Stomach (tissue), 9 donors: ENCODE measurements around the gene PGLYRP3. TPM values are rescaled to one million over a fixed set of nuclear protein-coding genes. Genes with fewer than 3 reads are reported as not detected.

Experiments used
- DNase-seq, 2 donors: peaks; one replicate each; pipeline versions ENCODE4 v3.0.0 to v3.0.0-alpha.2; 2013 to 2019
- H3K27ac ChIP-seq, 5 donors: fragments of 200-600 bp in 4 of 5; sonication (generic) in 4 of 5; one replicate each; pipeline ENCODE4 v1.5.1; 2013 to 2019; ENCODE audit warnings: mild to moderate bottlenecking in 1 of 5, moderate library complexity in 1 of 5
- H3K27me3 ChIP-seq, 3 donors: fragments of 200-600 bp; sonication (generic); one replicate each; pipeline ENCODE4 v1.5.1; 2017 to 2019; ENCODE audit warnings: mixed run types in 1 of 3
- H3K36me3 ChIP-seq, 4 donors: fragments of 200-600 bp; sonication (generic); 1 replicate in 3 of 4; 2 replicates in 1 of 4; pipeline ENCODE4 v1.5.1; 2016 to 2019
- H3K4me1 ChIP-seq, 4 donors: fragments of 200-600 bp; sonication (generic); one replicate each; pipeline ENCODE4 v1.5.1; 2016 to 2019
- H3K4me3 ChIP-seq, 4 donors: fragments of 200-600 bp; sonication (generic) in 3 of 4; one replicate each; pipeline ENCODE4 v1.5.1; 2016 to 2019; ENCODE audit warnings: mild to moderate bottlenecking in 1 of 4
- H3K9me3 ChIP-seq, 4 donors: fragments of 200-600 bp; sonication (generic); one replicate each; pipeline ENCODE4 v1.5.1; 2016 to 2019
- CTCF ChIP-seq, 7 experiments: fragments of 450-650 bp in 4 of 7; fragments of 200-600 bp in 3 of 7; sonication (generic) in 3 of 7; IDR thresholded peaks; one replicate each; pipeline ENCODE4 v1.5.1; 2016 to 2019; ENCODE audit warnings: antibody characterized with exemption in 7 of 7, control low read depth in 2 of 7, mild to moderate bottlenecking in 1 of 7
- EP300 ChIP-seq: sonication (generic); formaldehyde crosslinking; IDR thresholded peaks from one replicate; pipeline ENCODE4 v1.6.1; 2017; ENCODE audit warnings: antibody characterized with exemption
- POLR2A ChIP-seq, 4 donors: fragments of 450-650 bp; IDR thresholded peaks; one replicate each; pipeline ENCODE4 v1.6.1; 2016; ENCODE audit warnings: antibody characterized with exemption in 4 of 4, control low read depth in 2 of 4, mild to moderate bottlenecking in 1 of 4, moderate library complexity in 1 of 4
- POLR2AphosphoS5 ChIP-seq, 3 donors: sonication (generic); formaldehyde crosslinking; IDR thresholded peaks; one replicate each; pipeline ENCODE4 v1.6.1; 2016; ENCODE audit warnings: antibody characterized with exemption in 3 of 3
- WGBS, 5 donors: extraction: QIAGEN DNeasy Blood & Tissue Kit in 3 of 5; methylation state at CpG; one replicate each; pipeline versions ENCODE4 v1.1.5 to v1.1.7; 2013 to 2018; 5-methylcytosine and 5-hydroxymethylcytosine counted together
- intact Hi-C: fragments of 100-400 bp; cut with DNase I; formaldehyde crosslinking; loops from one replicate; pipeline ENCODE4 v1.15.1; 2023; ENCODE audit warnings: low total_unique reads
- polyA plus RNA-seq, 3 donors: library from polyadenylated mRNA; stranded (reverse); fragments of 200-250 nt; gene quantifications; one replicate each; pipeline ENCODE4 v1.2.3, GENCODE V29; 2013
- total RNA-seq, 5 donors: library from RNA; depleted of rRNA; stranded (reverse); fragments of >200 nt; gene quantifications; one replicate each; pipeline versions ENCODE4 v1.1.0 to v1.2.3, GENCODE V29; 2014 to 2016
- donor health status: healthy with polysubstance abuse.
- donor health status: Bipolar disorder and iron deficiency.
- donor health status: healthy.

PGLYRP3 gene
- total and polyA plus RNA-seq, 8 donors: 1.6 TPM; not detected in 7

GRCh38 chr1:153253693-153254092, 59.1 kb downstream of the PGLYRP3 start:
- no peak for TF ChIP-seq POLR2A (IDR thresholded peaks at IDR 0.05)
- no peak for TF ChIP-seq CTCF (IDR thresholded peaks at IDR 0.05)
- no peak for TF ChIP-seq POLR2AphosphoS5 (IDR thresholded peaks at IDR 0.05)
- no peak for TF ChIP-seq EP300
- no peaks in the 10 kb centered on the region for H3K36me3 ChIP-seq
- H3K27me3 ChIP-seq: peaks cover 0 to 34% (median 0%) of the 10 kb centered on the region in 3 donors
- WGBS, 5 donors: 29 to 57% (median 50%) methylated on average over 1 of the region's 1 CpG
- no peaks in the 10 kb centered on the region for H3K4me1 ChIP-seq
- no peaks in the 10 kb centered on the region for H3K9me3 ChIP-seq
- DNase-seq: no peak
- no peak overlapping the region for H3K27ac ChIP-seq
- H3K4me3 ChIP-seq: no peak overlapping the region
- intact Hi-C loops: no loop called here

GRCh38 chr1:153253076-153253475, 59.7 kb downstream of the PGLYRP3 start:
- Histone ChIP-seq H3K9me3 (no peaks in the 10 kb centered on the region), H3K4me3 (no peak overlapping the region), H3K36me3 (no peaks in the 10 kb centered on the region), H3K27ac (no peak overlapping the region), H3K27me3 (peaks cover 0 to 38% (median 0%) of the 10 kb centered on the region in 3 donors), H3K4me1 (no peaks in the 10 kb centered on the region)
- DNase-seq: no peak
- WGBS, 5 donors: 46 to 88% (median 59%) methylated on average over 2 of the region's 2 CpGs
- no peak for TF ChIP-seq EP300
- TF ChIP-seq POLR2AphosphoS5 (IDR thresholded peaks at IDR 0.05): no peak
- no peak for TF ChIP-seq CTCF (IDR thresholded peaks at IDR 0.05)
- TF ChIP-seq POLR2A (IDR thresholded peaks at IDR 0.05): no peak
- intact Hi-C loops: no loop called here

- no peak for DNase-seq
- WGBS, 5 donors: 70 to 88% (median 84%) methylated on average over 4 of the region's 4 CpGs
These were observed 60.8 kb downstream of the PGLYRP3 start for GRCh38 chr1:153251988-153252387.

GRCh38 chr1:153251562-153251961, 61.2 kb downstream of the PGLYRP3 start:
- TF ChIP-seq EP300 (no peak), CTCF (IDR thresholded peaks at IDR 0.05) (no peak), POLR2A (IDR thresholded peaks at IDR 0.05) (no peak), POLR2AphosphoS5 (IDR thresholded peaks at IDR 0.05) (no peak)
- H3K4me3 ChIP-seq: no peak overlapping the region
- H3K27ac ChIP-seq: no peak overlapping the region
- no peak for DNase-seq
- H3K4me1 ChIP-seq: no peaks in the 10 kb centered on the region
- H3K27me3 ChIP-seq: peaks cover 0 to 53% (median 0%) of the 10 kb centered on the region in 3 donors
- WGBS, 5 donors: 76 to 92% (median 80%) methylated on average over 3 of the region's 3 CpGs
- no peaks in the 10 kb centered on the region for H3K9me3 ChIP-seq
- intact Hi-C loops: no loop called here
- H3K36me3 ChIP-seq: no peaks in the 10 kb centered on the region

More at GRCh38 chr1:153251988-153252387, 60.8 kb downstream of the PGLYRP3 start:
- peaks cover 0 to 49% (median 0%) of the 10 kb centered on the region in 3 donors for H3K27me3 ChIP-seq
- H3K9me3 ChIP-seq: no peaks in the 10 kb centered on the region
- no peaks in the 10 kb centered on the region for H3K36me3 ChIP-seq
- TF ChIP-seq EP300 (no peak), POLR2AphosphoS5 (IDR thresholded peaks at IDR 0.05) (no peak), POLR2A (IDR thresholded peaks at IDR 0.05) (no peak), CTCF (IDR thresholded peaks at IDR 0.05) (no peak)
- H3K4me3 ChIP-seq: no peak overlapping the region
- intact Hi-C loops: no loop called here
- no peaks in the 10 kb centered on the region for H3K4me1 ChIP-seq
- no peak overlapping the region for H3K27ac ChIP-seq
